Cardiac muscle cell (in vitro differentiated cells and primary cell): ENCODE measurements around the gene FBXO28. TPM values are rescaled to one million over a fixed set of nuclear protein-coding genes. Genes with fewer than 3 reads are reported as not detected.

ENCODE experiments used
- DNase-seq, 2 donors: peaks; one replicate each; pipeline versions ENCODE4 v3.0.0 to v3.0.0-alpha.2; 2010 to 2017; ENCODE audit warnings: low read depth in 1 of 2, low spot score in 1 of 2
- H3K27ac ChIP-seq: fragments of 200-600 bp; sonication (generic); 2 replicates; pipeline ENCODE4 v1.5.1; 2016
- H3K27me3 ChIP-seq: fragments of 200-600 bp; sonication (generic); 2 replicates; pipeline ENCODE4 v1.6.0; 2016; ENCODE audit warnings: control low read depth
- H3K36me3 ChIP-seq: fragments of 200-600 bp; sonication (generic); 2 replicates; pipeline ENCODE4 v1.5.1; 2016; ENCODE audit warnings: control low read depth
- H3K4me1 ChIP-seq: fragments of 200-600 bp; sonication (generic); 2 replicates; pipeline ENCODE4 v1.8.1; 2017; ENCODE audit warnings: low read depth, mild to moderate bottlenecking, mixed run types
- H3K4me3 ChIP-seq: fragments of 200-600 bp; sonication (generic); 2 replicates; pipeline ENCODE4 v1.5.1; 2016; ENCODE audit warnings: mild to moderate bottlenecking
- H3K9me3 ChIP-seq: fragments of 200-600 bp; sonication (generic); 2 replicates; pipeline ENCODE4 v1.5.1; 2017; ENCODE audit warnings: low read depth, mild to moderate bottlenecking, control low read depth
- polyA plus RNA-seq: library from polyadenylated mRNA; unstranded; fragments of >200 nt; fragmentation: Nextera tagmentation; extraction: Ambion mirVana; gene quantifications from 2 replicates; pipeline ENCODE4 v1.2.1, GENCODE V29; 2016
- total RNA-seq: library from RNA; depleted of rRNA; stranded (reverse); fragments of >200 nt; gene quantifications from 2 replicates; pipeline ENCODE4 v1.2.3, GENCODE V29; 2016
- TF ChIP-seq, protein P1 (sequence below): IDR thresholded peaks from 2 replicates; pipeline ENCODE4 v1.5.1; 2012; ENCODE audit warnings: low read depth, mild to moderate bottlenecking, low read length

The FBXO28 gene
- total and polyA plus RNA-seq, 2 experiments from 2014 or later = 9.1 to 17.8 TPM

GRCh38 chr1:224109981-224110380 lies 3.9 kb upstream of the FBXO28 start:
- H3K9me3 ChIP-seq = no peaks in the 10 kb centered on the region
- no peak overlapping the region for H3K27ac ChIP-seq
- H3K4me1 ChIP-seq = peaks cover under 1% of the 10 kb centered on the region
- H3K36me3 ChIP-seq = no peaks in the 10 kb centered on the region
- TF ChIP-seq, protein P1, sequence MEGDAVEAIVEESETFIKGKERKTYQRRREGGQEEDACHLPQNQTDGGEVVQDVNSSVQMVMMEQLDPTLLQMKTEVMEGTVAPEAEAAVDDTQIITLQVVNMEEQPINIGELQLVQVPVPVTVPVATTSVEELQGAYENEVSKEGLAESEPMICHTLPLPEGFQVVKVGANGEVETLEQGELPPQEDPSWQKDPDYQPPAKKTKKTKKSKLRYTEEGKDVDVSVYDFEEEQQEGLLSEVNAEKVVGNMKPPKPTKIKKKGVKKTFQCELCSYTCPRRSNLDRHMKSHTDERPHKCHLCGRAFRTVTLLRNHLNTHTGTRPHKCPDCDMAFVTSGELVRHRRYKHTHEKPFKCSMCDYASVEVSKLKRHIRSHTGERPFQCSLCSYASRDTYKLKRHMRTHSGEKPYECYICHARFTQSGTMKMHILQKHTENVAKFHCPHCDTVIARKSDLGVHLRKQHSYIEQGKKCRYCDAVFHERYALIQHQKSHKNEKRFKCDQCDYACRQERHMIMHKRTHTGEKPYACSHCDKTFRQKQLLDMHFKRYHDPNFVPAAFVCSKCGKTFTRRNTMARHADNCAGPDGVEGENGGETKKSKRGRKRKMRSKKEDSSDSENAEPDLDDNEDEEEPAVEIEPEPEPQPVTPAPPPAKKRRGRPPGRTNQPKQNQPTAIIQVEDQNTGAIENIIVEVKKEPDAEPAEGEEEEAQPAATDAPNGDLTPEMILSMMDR = no peak
- peaks cover 4% of the 10 kb centered on the region for H3K27me3 ChIP-seq
- H3K4me3 ChIP-seq = no peak overlapping the region
- DNase-seq = no peak

DNA sequence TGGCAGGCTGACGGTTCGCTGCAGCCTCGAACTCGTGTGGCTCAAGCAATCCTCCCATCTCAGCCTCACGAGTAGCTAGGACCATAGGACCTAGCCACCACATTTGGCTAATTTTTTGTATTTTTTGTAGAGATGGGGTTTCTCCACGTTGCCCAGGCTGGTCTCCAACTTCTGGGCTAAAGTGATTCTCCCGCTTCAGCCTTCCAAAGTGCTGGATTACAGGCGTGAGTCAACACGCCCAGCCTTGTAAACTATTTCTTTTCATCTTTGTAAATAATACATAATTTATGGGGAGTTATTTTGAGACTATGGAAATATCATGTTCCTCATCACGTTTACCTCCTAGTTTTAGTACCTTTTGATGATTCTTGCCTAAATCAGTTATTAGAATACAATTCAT lies 906 bp upstream of the FBXO28 start:
- Histone ChIP-seq H3K9me3 (no peaks in the 10 kb centered on the region), H3K27ac (no peak overlapping the region)
- TF ChIP-seq, protein P1 = no peak

GRCh38 chr1:224113545-224113917 lies 380 bp upstream of the FBXO28 start:
- no peak for DNase-seq
- peak overlapping the region; percentile 82 for H3K4me3 ChIP-seq
- H3K4me1 ChIP-seq = peaks cover 16% of the 10 kb centered on the region
- no peaks in the 10 kb centered on the region for H3K36me3 ChIP-seq
- H3K27ac ChIP-seq = no peak overlapping the region
- H3K27me3 ChIP-seq = peaks cover 4% of the 10 kb centered on the region
- TF ChIP-seq, protein P1 = no peak
- H3K9me3 ChIP-seq = no peaks in the 10 kb centered on the region

More for the DNA sequence above, 906 bp upstream of the FBXO28 start:
- DNase-seq = no peak
- Histone ChIP-seq H3K27me3 (peaks cover 4% of the 10 kb centered on the region), H3K4me3 (no peak overlapping the region), H3K4me1 (peaks cover 16% of the 10 kb centered on the region), H3K36me3 (no peaks in the 10 kb centered on the region)

DNA sequence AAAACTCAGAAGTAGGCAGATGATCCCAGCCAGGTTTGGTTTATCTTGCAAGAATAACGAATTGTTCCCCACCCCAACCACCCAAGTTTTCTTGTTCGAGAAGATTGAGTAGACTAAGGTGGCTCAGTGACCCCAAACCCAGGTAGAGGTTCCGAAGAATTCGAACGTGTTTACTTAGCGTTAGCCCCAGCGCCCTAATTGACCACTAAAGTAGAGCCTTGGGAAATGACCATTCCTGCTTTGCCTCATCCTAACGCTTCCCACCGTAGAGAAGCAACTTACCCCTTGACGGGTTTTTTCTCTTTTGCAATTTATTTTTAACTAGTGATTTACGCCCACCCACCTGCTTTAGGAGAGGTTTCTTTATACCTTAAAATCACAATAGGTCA lies 870 bp downstream of the FBXO28 start:
- H3K36me3 ChIP-seq = no peaks in the 10 kb centered on the region

GRCh38 chr1:224116131-224116530 lies 2.2 kb downstream of the FBXO28 start:
- Histone ChIP-seq H3K4me1 (peaks cover 16% of the 10 kb centered on the region), H3K27me3 (no peaks in the 10 kb centered on the region), H3K9me3 (no peaks in the 10 kb centered on the region), H3K4me3 (peak overlapping the region; percentile 82), H3K27ac (no peak overlapping the region), H3K36me3 (peaks cover 4% of the 10 kb centered on the region)
- DNase-seq = peak; percentile 49 to 67
- TF ChIP-seq, protein P1 = peak; percentile 36

More for the DNA sequence above, 870 bp downstream of the FBXO28 start:
- Histone ChIP-seq H3K9me3 (no peaks in the 10 kb centered on the region), H3K27me3 (peaks cover 4% of the 10 kb centered on the region), H3K4me3 (peak overlapping the region; percentile 82), H3K27ac (peak overlapping the region; percentile 90), H3K4me1 (peaks cover 16% of the 10 kb centered on the region)
- TF ChIP-seq, protein P1 = no peak
- peak in 1 of 2 donors; percentile 6 for DNase-seq

DNA sequence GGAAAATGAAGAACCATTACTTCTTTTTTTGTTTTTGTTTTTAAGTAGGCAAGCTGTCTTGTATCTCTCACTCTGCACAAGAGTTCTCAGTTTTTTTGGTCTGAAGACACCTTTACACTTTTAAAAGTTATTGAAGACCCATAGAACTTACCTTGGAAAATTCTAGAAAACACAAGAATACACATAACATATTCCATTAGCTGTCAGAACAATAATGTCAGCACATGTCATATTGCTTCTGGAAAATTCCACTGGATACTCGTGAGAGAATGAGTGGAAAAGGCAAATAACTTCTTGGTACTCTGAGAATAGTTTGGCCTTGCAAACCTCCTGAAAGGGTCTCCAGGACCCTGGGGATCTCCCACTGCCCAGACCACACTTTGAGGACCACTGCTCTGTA lies 4.8 kb downstream of the FBXO28 start:
- Histone ChIP-seq H3K27me3 (no peaks in the 10 kb centered on the region), H3K4me1 (peaks cover 16% of the 10 kb centered on the region), H3K4me3 (no peak overlapping the region), H3K36me3 (peaks cover 4% of the 10 kb centered on the region), H3K9me3 (no peaks in the 10 kb centered on the region), H3K27ac (no peak overlapping the region)
- DNase-seq = no peak
- TF ChIP-seq, protein P1 = no peak
